Keratinocyte (primary cell): ENCODE measurements around the gene ELF5. TPM values are rescaled to one million over a fixed set of nuclear protein-coding genes. Genes with fewer than 3 reads are reported as not detected.

Source experiments
- DNase-seq: peaks from one replicate; pipeline ENCODE4 v3.0.0-alpha.2; 2011; ENCODE audit warnings: low read depth, missing footprints, low spot score
- FAIRE-seq: peaks from 2 replicates; lab custom pipeline; 2011; peaks lifted over from hg19 to GRCh38; lab: Jason Lieb, UNC
- H2AFZ ChIP-seq: 2 replicates; pipeline ENCODE4 v1.6.0; 2012; ENCODE audit warnings: low read length, control low read depth, inconsistent platforms; ENCODE audit not compliant: control insufficient read depth
- H3K27ac ChIP-seq: 2 replicates; pipeline ENCODE4 v1.5.1; 2011; ENCODE audit warnings: low read length; ENCODE audit not compliant: control insufficient read depth, insufficient read depth
- H3K27me3 ChIP-seq: 3 replicates; pipeline ENCODE4 v1.6.0; 2011; ENCODE audit warnings: low read length; ENCODE audit not compliant: control insufficient read depth, insufficient read depth; ENCODE audit errors: extremely low read depth
- H3K36me3 ChIP-seq, 2 experiments: 2 replicates in 1 of 2; 3 replicates in 1 of 2; pipeline ENCODE4 v1.5.1; 2011; ENCODE audit warnings: low read length in 2 of 2, mild to moderate bottlenecking in 1 of 2; ENCODE audit not compliant: control insufficient read depth in 2 of 2, insufficient read depth in 2 of 2; ENCODE audit errors: extremely low read depth in 1 of 2
- H3K4me1 ChIP-seq: 3 replicates; pipeline ENCODE4 v1.5.1; 2011; ENCODE audit warnings: low read length; ENCODE audit not compliant: control insufficient read depth, insufficient read depth; ENCODE audit errors: extremely low read depth
- H3K4me2 ChIP-seq: 3 replicates; pipeline ENCODE4 v1.6.0; 2011; ENCODE audit warnings: low read depth, low read length; ENCODE audit not compliant: control insufficient read depth, insufficient read depth; ENCODE audit errors: extremely low read depth
- H3K4me3 ChIP-seq, 3 experiments: fragments of 200-600 bp in 1 of 3; sonication (generic) in 1 of 3; 2 replicates in 2 of 3; 3 replicates in 1 of 3; pipeline ENCODE4 v1.5.1; 2011 to 2016; ENCODE audit warnings: low read length in 3 of 3, mild to moderate bottlenecking in 3 of 3, control low read depth in 2 of 3, inconsistent platforms in 1 of 3, low read depth in 1 of 3, mixed read lengths in 1 of 3, mixed run types in 1 of 3, moderate library complexity in 1 of 3; ENCODE audit not compliant: control insufficient read depth in 2 of 3, insufficient read depth in 2 of 3; ENCODE audit errors: extremely low read depth in 1 of 3
- H3K79me2 ChIP-seq: 2 replicates; pipeline ENCODE4 v1.6.0; 2012; ENCODE audit warnings: low read length; ENCODE audit not compliant: control insufficient read depth, insufficient read depth
- H3K9ac ChIP-seq: 3 replicates; pipeline ENCODE4 v1.6.0; 2011; ENCODE audit warnings: low read length; ENCODE audit not compliant: control insufficient read depth, insufficient read depth; ENCODE audit errors: extremely low read depth
- H3K9me1 ChIP-seq: 3 replicates; pipeline ENCODE4 v1.6.0; 2011; ENCODE audit warnings: low read length; ENCODE audit not compliant: control insufficient read depth, insufficient read depth; ENCODE audit errors: extremely low read depth
- H3K9me3 ChIP-seq: 2 replicates; pipeline ENCODE4 v1.5.1; 2012; ENCODE audit warnings: low read depth, low read length; ENCODE audit not compliant: control insufficient read depth
- H4K20me1 ChIP-seq: 3 replicates; pipeline ENCODE4 v1.6.0; 2011; ENCODE audit warnings: low read length; ENCODE audit not compliant: control insufficient read depth, insufficient read depth; ENCODE audit errors: extremely low read depth
- CTCF ChIP-seq, 3 experiments: IDR thresholded peaks in 1 of 3; conservative IDR thresholded peaks in 1 of 3; optimal IDR thresholded peaks in 1 of 3; 2 replicates in 2 of 3; 3 replicates in 1 of 3; pipeline versions ENCODE3 to v1.5.1; 2011; ENCODE audit warnings: low read length in 3 of 3, mild to moderate bottlenecking in 3 of 3, moderate library complexity in 2 of 3, control low read depth in 1 of 3, inconsistent platforms in 1 of 3; ENCODE audit not compliant: insufficient read depth in 2 of 3; ENCODE audit errors: extremely low read depth in 1 of 3
- EZH2 ChIP-seq: IDR thresholded peaks from one replicate; pipeline ENCODE4 v1.6.1; 2012; ENCODE audit warnings: inconsistent platforms, mild to moderate bottlenecking, low read length, moderate library complexity
- dilution Hi-C: fragments of 300-500 bp; cut with MboI; formaldehyde crosslinking; loops from one replicate; pipeline ENCODE4 v1.7.0; 2020; ENCODE audit warnings: low sequenced_read_pairs; ENCODE audit not compliant: extremely low pct_ligation_motif_present
- polyA plus RNA-seq, 5 experiments: library from polyadenylated mRNA; depleted of rRNA in 3 of 5; stranded (reverse) in 3 of 5; stranded (forward) in 1 of 5; unstranded in 1 of 5; fragments of >200 nt; gene quantifications; 1 replicate in 1 of 5; 2 replicates in 3 of 5; 3 replicates in 1 of 5; pipeline versions ENCODE4 v1.2.1 to v1.2.3, GENCODE V29; 2011 to 2012; ENCODE audit warnings: missing spikeins in 2 of 5, low read depth in 1 of 5, low replicate concordance in 1 of 5

ELF5 gene
- polyA plus RNA-seq, 1 donor (not counting 4 experiments of a cell fraction or from before 2014, with no cell fraction given): not detected

GRCh38 chr11:34531663-34532062 lies 18.1 kb upstream of the ELF5 start:
- H4K20me1 ChIP-seq: no peaks in the 10 kb centered on the region
- TF ChIP-seq EZH2 (no peak), CTCF (optimal IDR thresholded peaks at IDR 0.05 in 1 of 3, IDR thresholded peaks at IDR 0.05 in 1 of 3, conservative IDR thresholded peaks at IDR 0.05 in 1 of 3; ENCODE audit: extremely low read depth in 1 of 3, insufficient read depth in 2 of 3, low read length in 3 of 3) (no peak)
- no peaks in the 10 kb centered on the region for H3K79me2 ChIP-seq
- H3K36me3 ChIP-seq: no peaks in the 10 kb centered on the region
- no peak overlapping the region for H2AFZ ChIP-seq
- H3K9ac ChIP-seq: no peak overlapping the region
- no peaks in the 10 kb centered on the region for H3K27me3 ChIP-seq
- H3K9me1 ChIP-seq: no peaks in the 10 kb centered on the region
- FAIRE-seq (no peak), DNase-seq (no peak)
- dilution Hi-C loops: no loop called here
- no peaks in the 10 kb centered on the region for H3K4me1 ChIP-seq
- H3K4me3 ChIP-seq: no peak overlapping the region
- H3K4me2 ChIP-seq: no peak overlapping the region
- H3K9me3 ChIP-seq: no peaks in the 10 kb centered on the region
- H3K27ac ChIP-seq: no peak overlapping the region

DNA sequence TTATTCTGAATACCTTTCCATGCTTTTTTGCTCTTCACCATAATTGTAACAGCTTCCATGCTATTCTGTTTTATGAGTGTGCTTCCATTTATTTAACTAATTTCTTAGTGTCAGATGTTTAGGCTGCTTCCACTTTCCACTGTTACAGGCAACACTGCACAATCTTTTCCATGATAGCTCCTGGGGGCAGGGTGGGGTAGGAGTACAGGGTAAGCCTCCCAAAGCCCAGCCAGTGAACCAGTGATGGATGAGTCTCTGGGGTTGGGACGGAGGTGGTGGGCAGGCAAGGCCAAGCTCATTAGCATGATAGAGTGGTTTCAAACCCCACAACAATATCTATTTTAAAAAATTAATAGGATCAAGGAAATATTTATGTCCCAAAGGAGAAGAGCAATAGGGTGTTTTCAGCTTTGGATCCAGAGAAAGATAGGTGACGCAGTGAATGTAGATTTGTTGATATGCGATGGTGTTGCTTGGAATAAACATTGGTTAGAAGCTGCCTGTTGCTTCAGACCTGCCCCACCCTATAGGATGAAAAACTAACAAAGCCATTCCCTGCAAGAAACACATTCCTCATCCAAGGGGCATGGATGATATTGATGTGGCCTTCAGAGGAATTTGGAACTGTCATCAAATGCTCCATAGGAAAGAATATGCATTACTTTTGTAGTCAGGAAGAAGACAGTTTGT lies 17.1 kb upstream of the ELF5 start:
- DNase-seq: no peak

More for the DNA sequence above, 17.1 kb upstream of the ELF5 start:
- Histone ChIP-seq H3K9me3 (no peaks in the 10 kb centered on the region), H3K4me2 (no peak overlapping the region), H3K27me3 (no peaks in the 10 kb centered on the region), H3K4me3 (no peak overlapping the region), H3K79me2 (no peaks in the 10 kb centered on the region), H3K4me1 (no peaks in the 10 kb centered on the region), H3K36me3 (no peaks in the 10 kb centered on the region), H4K20me1 (no peaks in the 10 kb centered on the region), H3K9me1 (no peaks in the 10 kb centered on the region), H3K27ac (no peak overlapping the region), H2AFZ (no peak overlapping the region), H3K9ac (no peak overlapping the region)
- dilution Hi-C loops: no loop called here
- TF ChIP-seq CTCF (optimal IDR thresholded peaks at IDR 0.05 in 1 of 3, IDR thresholded peaks at IDR 0.05 in 1 of 3, conservative IDR thresholded peaks at IDR 0.05 in 1 of 3; ENCODE audit: extremely low read depth in 1 of 3, insufficient read depth in 2 of 3, low read length in 3 of 3) (no peak), EZH2 (no peak)
- FAIRE-seq: no peak
